ENCODE measurements around the gene CACNB1. TPM values are rescaled to one million over a fixed set of nuclear protein-coding genes. Genes with fewer than 3 reads are reported as not detected.

The CACNB1 gene
- polyA plus RNA-seq, 1 donor: 232 TPM

DNA sequence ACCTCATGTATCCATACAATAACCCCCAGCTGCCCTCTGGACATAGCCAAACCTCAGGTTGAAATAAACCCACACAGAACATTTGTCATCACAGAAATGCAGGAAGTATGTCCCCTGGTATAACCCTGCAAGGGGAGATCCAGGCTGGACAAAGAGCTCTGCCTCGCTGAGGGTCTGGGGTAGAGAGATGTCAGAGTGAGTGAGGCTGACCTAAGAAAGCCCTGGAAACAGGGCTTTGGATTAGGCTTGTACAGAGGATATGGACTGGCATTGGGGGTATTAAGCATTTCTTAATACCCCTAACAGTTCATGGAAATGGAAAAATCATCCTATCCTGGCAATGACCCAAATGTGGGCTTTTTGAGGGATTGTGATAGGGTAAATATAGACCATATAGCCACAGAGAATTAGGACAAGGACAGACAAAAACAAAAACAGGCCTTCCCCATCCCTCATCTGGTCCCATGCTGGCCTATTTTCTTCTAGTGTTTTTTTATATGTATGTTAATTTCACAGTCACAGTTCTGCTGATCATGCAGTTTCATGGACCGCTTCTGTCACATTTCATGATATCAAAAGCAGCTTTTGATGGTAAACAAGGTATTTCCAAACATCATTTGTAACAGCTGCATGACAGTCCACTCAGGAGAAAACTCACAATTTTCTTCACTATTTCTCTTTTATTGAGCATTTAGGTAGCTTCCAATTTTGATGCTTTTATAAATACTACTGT is 72.2 kb downstream of the CACNB1 start:
- no peak for DNase-seq (ENCODE audit: low read depth)

DNA sequence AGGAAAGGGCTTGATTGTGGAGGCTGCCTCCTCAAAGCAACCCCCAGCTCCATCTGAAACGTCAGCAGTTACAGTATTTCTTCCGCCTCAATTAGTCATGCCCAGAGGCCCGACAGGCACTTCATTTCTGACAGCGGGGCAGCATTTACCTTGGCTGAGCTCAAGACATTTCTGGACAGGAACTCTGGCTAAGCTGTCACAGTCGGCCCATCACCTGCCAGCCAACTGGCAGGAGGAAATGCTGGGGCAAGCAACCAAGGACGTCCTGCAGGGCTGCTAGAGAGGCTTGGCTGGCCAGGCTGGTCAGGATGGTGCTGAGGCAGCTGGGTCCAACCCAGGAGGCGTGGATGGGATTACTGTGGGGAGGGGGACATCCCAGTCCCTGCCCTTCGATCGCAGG is 73.8 kb downstream of the CACNB1 start:
- no peak for DNase-seq (ENCODE audit: low read depth)

Other genes starting within 250 kb of the CACNB1 start
- not detected for gene FBXO47, start 230.3 kb downstream of the CACNB1 start, polyA plus RNA-seq (ENCODE audit: insufficient read length)
- gene PLXDC1, start 46.0 kb downstream of the CACNB1 start, polyA plus RNA-seq (ENCODE audit: insufficient read length): 5.0 TPM
- gene ARL5C, start 31.5 kb downstream of the CACNB1 start, polyA plus RNA-seq (ENCODE audit: insufficient read length): 0.59 TPM
- gene RPL19, start 2.6 kb upstream of the CACNB1 start, polyA plus RNA-seq (ENCODE audit: insufficient read length): 2,814 TPM
- 0.25 TPM for gene STAC2, start 28.3 kb upstream of the CACNB1 start, polyA plus RNA-seq (ENCODE audit: insufficient read length)
- 6.1 TPM for gene FBXL20, start 204.0 kb upstream of the CACNB1 start, polyA plus RNA-seq (ENCODE audit: insufficient read length)